PFSK-1 (cell line): ENCODE measurements around the gene TDRD5.

ENCODE experiments used
- FOXP2 ChIP-seq: optimal IDR thresholded peaks from 2 replicates; pipeline ENCODE3; 2011; ENCODE audit warnings: borderline replicate concordance, control low read depth, inconsistent platforms; ENCODE audit not compliant: insufficient read depth; ENCODE audit errors: extremely low read length, extremely low read depth
- POLR2AphosphoS5 ChIP-seq: IDR thresholded peaks from 2 replicates; pipeline ENCODE4 v1.6.1; 2012; ENCODE audit warnings: low read depth, mild to moderate bottlenecking, control low read depth, low read length, moderate library complexity
- REST ChIP-seq, 2 experiments: IDR thresholded peaks; 2 replicates each; pipeline versions ENCODE4 v1.6.1 to v1.8.0; 2011 to 2012; ENCODE audit warnings: low read depth in 2 of 2, low read length in 2 of 2, control low read depth in 1 of 2, inconsistent platforms in 1 of 2, mild to moderate bottlenecking in 1 of 2, moderate library complexity in 1 of 2; ENCODE audit not compliant: insufficient read depth in 1 of 2
- SIN3A ChIP-seq: IDR thresholded peaks from 2 replicates; pipeline ENCODE4 v1.6.1; 2012; ENCODE audit warnings: mild to moderate bottlenecking, low read length, moderate library complexity, borderline replicate concordance; ENCODE audit not compliant: insufficient read depth
- TAF1 ChIP-seq: IDR thresholded peaks from 2 replicates; pipeline ENCODE4 v1.6.1; 2012; ENCODE audit warnings: low read length, control low read depth, borderline replicate concordance; ENCODE audit not compliant: insufficient read depth

Gene TDRD5

GRCh38 chr1:179661018-179661417, 69.4 kb downstream of the TDRD5 start:
- TF ChIP-seq POLR2AphosphoS5 (no peak), REST (IDR thresholded peaks at IDR 0.05; ENCODE audit: insufficient read depth in 1 of 2, low read depth in 2 of 2, low read length in 2 of 2) (no peak), FOXP2 (no peak), TAF1 (no peak), SIN3A (no peak)

- TF ChIP-seq POLR2AphosphoS5 (no peak), TAF1 (no peak), REST (IDR thresholded peaks at IDR 0.05; ENCODE audit: insufficient read depth in 1 of 2, low read depth in 2 of 2, low read length in 2 of 2) (no peak)
These were observed 72.2 kb downstream of the TDRD5 start for GRCh38 chr1:179663810-179664209.

GRCh38 chr1:179677882-179678281, 86.2 kb downstream of the TDRD5 start:
- TF ChIP-seq SIN3A: no peak

- TF ChIP-seq POLR2AphosphoS5 (no peak), REST (IDR thresholded peaks at IDR 0.05; ENCODE audit: insufficient read depth in 1 of 2, low read depth in 2 of 2, low read length in 2 of 2) (no peak), SIN3A (no peak), TAF1 (no peak), FOXP2 (no peak)
These were observed 111.4 kb downstream of the TDRD5 start for GRCh38 chr1:179702946-179703539.

GRCh38 chr1:179706339-179706941, 114.8 kb downstream of the TDRD5 start:
- TF ChIP-seq REST (IDR thresholded peaks at IDR 0.05; ENCODE audit: insufficient read depth in 1 of 2, low read depth in 2 of 2, low read length in 2 of 2) (no peak), FOXP2 (no peak), TAF1 (no peak), SIN3A (no peak), POLR2AphosphoS5 (no peak)
